GM21717 (cell line): ENCODE data around the gene SELENOI.
A peak's percentile ranks its signal among the peaks of the same experiment; 100 is the strongest.
"Not testable (repeated sequence)": the region's sequence is repeated elsewhere in the genome, so short reads cannot be mapped to it uniquely, and the experiment has no call there.

Source experiments
- ATAC-seq: cut with Tn5 transposase; IDR thresholded peaks from one replicate; pipeline ENCODE4 v1.9.1; 2021; ENCODE audit warnings: mild to moderate bottlenecking, moderate library complexity; ENCODE audit not compliant: unreplicated experiment

The SELENOI gene

DNA sequence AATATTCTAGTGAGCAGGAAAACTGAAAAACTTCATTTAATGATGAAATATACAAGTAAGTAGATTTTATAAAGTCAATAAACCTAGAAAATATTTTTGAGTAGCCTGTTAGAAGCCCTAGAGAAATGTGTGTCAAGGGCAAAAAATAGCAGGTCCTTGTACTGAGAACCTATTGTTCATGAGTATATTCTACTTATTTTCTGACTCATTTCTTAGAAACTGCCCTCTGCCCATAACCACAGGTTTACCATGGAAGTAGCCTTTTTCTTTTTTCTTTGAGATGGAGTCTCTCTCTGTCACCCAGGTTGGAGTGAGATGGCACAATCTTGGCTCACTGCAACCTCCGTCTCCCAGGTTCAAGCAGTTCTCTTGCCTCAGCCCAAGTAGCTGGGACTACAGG lies 19.4 kb upstream of the SELENOI start:
- ATAC-seq = no peak

- ATAC-seq = no peak
These were observed 18.4 kb upstream of the SELENOI start for GRCh38 chr2:26327291-26328272.

- not testable (repeated sequence) for ATAC-seq
These were observed 16.9 kb upstream of the SELENOI start for GRCh38 chr2:26329083-26329482.

GRCh38 chr2:26330114-26330549 lies 15.8 kb upstream of the SELENOI start:
- peak; percentile 73 for ATAC-seq

DNA sequence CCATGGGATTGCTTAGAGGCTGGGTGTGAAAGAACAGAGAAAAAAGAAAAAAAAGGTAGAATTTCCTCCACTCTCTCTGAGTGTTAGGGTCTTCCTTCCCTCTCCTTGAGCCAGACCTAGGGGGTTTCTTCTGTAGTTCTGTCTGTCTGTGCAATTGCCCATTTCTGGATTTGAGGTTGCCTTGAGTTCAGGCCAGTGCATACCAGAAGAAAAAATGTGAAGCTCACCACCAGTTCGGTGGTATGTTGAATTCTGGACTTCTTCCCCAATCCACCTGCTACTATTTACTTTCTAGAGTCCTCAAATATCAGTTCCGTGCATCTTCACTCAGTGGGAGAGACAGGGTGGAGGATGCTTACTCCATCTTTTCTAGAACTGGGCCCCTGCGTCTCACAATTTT lies 15.3 kb upstream of the SELENOI start:
- ATAC-seq = no peak

GRCh38 chr2:26331321-26331720 lies 14.6 kb upstream of the SELENOI start:
- ATAC-seq = not testable (repeated sequence)

DNA sequence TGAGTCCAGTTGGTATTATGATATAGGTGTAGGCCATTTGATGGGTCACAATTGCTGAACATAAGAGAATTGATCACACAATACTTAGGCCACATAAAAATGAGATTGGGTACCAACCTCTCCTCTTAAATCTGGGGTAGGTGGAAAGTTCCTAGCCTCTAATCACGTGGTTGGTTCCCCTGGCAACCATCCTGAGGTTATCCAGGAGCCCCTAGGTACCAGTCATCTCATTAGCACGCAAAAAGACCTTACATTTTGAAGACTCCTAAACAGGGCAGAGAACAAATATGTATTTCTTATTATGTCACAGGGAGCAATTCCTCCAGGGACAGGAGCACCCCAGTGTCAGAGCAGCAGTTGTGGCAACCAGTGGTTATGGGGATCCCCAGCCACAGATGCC lies 12.7 kb upstream of the SELENOI start:
- no peak for ATAC-seq

- no peak for ATAC-seq
These were observed 10.7 kb upstream of the SELENOI start for GRCh38 chr2:26335231-26335630.

DNA sequence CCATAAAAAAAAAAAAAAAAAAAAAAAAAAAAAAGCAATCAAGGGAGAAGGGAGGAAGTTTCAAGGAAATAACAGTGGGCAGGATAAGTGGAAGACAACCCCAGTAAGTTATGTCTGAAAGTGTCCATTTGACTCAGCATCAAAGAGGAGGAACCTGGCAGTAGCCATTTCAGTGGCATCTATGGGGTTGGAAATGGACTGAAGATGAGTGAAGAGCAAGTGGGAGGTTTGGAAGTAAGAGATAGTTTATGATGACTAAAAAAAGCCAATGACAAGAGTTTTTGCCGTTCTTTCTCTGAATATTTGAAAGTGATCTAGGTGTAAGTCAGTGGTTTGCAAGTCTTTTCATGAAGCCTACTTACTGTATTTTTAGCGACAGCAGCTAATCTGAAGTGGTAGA lies 9.2 kb upstream of the SELENOI start:
- ATAC-seq = no peak

DNA sequence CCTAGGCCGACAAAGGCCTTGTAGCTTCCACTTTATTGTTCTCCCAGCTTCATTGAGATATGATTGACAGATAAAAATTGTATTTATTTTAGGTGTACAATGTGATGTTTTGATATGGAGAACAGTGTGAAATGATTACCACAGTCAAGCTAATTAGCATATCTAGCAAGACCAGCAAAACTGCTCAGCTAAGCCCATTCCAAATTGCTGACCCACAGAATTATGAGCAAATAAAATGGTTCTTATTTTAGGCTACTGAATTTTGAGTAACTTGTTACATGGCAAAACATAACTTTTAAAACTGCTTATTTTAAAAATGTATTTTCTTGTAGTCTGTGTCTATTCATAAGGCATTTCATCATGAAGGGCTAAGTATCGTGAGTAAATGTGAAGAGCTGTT lies 8.6 kb upstream of the SELENOI start:
- ATAC-seq = no peak

DNA sequence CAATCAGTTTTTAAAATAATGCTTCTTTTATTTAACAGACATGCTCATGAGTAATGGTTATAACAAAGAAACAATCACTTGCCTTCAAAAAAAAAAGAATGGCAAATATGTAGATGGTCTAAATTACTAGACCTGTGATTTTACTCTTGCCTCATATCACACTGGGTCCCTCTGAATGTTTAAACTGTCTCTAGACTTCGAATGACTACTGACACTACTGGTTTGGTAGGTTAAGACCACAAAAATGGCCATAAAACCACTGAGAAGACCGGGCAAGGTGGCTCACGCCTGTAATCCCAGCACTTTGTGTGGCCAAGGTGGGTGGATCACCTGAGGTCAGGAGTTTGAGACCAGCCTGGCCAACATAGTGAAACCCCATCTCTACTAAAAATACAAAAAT lies 5.1 kb upstream of the SELENOI start:
- ATAC-seq = no peak

- ATAC-seq = no peak
These were observed 1.2 kb upstream of the SELENOI start for GRCh38 chr2:26344581-26345282.

DNA sequence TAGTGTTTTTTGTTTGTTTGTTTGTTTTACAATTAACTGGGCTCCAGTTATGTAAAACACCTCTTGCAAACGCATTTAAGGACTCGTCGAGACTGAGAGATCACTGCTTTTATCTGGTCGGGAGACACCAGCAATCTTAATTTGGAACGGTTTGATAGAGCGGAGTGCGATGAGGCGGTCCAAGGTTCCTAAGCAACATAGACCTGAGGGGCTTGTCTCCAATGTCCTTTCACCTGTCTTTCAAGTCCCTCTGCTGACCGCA lies 729 bp upstream of the SELENOI start:
- no peak for ATAC-seq

DNA sequence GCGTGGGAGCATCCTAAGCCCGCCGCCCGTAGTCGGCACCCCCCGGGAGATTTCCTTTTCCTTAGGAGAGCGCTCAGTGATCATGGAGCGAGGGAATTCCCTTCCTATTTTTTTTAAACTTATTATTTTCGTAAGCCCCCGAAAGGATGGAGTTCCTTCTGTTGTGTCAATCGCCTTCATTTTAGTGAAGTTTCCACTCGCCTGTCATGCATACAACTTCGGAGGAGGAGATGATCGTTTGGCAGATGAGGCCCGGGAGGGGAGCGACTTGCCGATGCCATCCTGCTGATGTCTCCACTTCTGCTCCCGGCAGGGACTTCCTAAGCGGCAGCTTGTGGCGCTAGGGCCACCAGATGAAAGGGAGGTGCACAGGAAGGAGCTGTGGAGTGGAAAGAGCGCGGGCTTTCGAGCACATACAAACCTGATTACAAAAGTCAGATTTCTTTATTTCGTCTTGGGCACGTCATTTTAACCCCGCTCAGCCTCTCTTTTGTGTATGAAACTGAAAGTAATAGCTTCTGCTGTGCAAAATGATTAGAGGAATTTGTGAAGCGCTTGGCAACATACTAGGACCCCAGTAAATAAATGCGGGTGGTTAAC lies 611 bp downstream of the SELENOI start, which contains the start of gene ADGRF3:
ADGRF3 (minus strand) TSS at position 336 of the 600 bp plus-strand sequence. CDS start 555 bp downstream, outside the sequence.
- peak; percentile 16 for ATAC-seq

DNA sequence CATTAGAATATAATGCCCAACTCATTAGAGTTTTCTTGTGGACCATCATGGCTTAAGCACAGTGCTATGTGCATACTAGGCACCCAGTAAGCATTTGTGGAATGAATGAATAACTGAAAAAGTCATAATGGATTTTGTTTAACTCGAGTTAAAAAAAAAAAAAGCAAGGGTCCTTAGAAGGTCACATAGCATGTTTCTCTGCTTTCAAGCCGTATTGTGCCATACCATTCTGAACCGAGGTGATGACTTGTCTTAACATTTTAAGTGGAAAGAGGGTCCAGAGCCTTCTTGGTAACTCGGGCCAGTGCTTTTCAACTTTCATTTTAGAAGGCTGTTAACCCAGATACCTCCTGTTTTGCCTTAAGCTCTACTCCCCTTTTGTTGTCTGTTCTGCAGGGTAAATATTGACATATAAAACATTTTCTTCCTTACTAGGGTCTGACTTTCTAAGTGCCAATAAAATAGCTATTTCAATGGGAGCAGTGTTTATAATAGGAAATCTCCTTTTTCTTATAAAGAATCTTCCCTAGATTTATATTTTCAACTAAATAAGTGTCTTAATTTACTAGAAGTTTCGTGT lies 1.4 kb downstream of the SELENOI start:
- ATAC-seq = no peak

- no peak for ATAC-seq
These were observed 3.7 kb downstream of the SELENOI start for GRCh38 chr2:26349690-26350089.

DNA sequence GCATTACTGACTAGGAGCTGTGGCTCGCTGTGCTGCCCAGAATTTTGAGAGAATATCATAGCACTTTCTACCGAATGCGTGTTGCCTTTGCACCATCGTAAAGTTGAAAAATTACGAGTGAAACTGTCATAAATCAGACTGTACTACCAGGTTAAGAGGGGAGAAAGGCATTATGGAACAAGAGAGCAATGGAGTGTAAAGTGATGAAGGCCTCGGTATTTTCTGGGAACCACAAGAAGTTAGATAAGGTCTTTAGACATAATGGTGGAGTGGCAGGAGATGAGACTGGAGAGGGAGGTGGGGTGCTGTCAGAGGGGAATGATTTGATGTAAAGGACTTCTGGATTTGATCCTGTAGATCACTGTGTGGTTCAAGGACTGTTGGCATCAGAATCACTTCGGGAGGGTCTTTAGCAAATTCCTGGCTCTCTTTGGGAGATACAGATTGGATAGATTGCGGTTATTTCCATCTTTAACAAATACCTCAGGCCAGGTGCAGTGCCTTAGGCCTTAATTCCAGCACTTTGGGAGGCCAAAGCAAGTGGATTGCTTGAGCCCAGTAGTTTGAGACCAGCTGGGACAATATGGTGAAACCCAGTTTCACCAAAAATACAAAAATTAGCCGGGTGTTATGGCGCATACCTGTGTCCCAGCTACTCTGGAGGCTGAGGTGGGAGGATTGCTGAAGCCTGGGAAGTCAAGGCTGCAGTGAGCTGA lies 5.6 kb downstream of the SELENOI start:
- ATAC-seq = no peak

DNA sequence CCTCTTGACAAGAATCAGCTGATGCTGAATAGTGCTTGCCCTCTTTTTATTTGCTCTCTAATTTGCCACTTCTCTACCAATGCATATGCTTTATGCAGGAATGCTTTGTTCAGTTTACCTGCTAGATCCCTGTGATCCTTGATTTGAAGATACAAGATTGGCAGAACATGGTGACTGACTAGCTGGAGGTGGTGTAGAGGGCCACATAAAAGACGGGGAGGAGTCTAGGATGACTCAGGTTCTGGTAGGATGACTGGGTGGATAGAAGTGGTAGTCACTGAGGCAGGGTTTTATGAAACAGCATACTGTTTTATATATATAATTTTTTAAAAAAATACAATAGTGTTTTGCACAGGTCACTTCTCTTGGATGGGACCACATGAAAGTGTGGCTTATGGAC lies 6.9 kb downstream of the SELENOI start:
- no peak for ATAC-seq

- not testable (repeated sequence) for ATAC-seq
These were observed 8.5 kb downstream of the SELENOI start for GRCh38 chr2:26354469-26354868.
